Stimulated activated CD4-positive, alpha-beta T cell treated with anti-CD3 and anti-CD28 coated beads, Interleukin-12 subunit alpha, Interleukin-12 subunit beta, amount 100 ng/mL, for 4 hours (primary cell): Measurements from ENCODE around the gene RERE.

Experiments
- DNase-seq: peaks from one replicate; pipeline ENCODE4 v3.0.0-alpha.2; 2020

Gene RERE

GRCh38 chr1:8415526-8416278, 401.7 kb downstream of the RERE start:
- DNase-seq, result no peak

GRCh38 chr1:8412183-8412831, 405.1 kb downstream of the RERE start:
- DNase-seq, result no peak

DNA sequence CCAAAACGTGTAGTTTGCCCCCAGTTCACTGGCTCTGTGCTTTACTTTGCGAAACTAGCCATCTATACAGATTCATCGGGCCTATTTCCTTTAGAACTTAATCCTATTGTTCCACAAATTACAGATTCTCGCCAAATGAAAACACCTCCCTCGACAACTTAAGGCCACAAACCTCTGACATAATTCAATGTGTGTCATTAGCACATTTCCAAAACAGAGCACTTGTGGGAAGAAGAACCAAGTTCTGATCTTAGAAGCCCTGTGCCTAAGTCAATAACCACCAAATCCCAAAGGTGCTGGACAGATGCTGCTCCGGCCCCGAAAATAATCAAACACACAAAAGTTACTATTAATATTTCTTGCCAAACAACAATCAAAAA, 405.6 kb downstream of the RERE start:
- no peak for DNase-seq

GRCh38 chr1:8410791-8411190, 406.6 kb downstream of the RERE start:
- DNase-seq, result no peak

GRCh38 chr1:8409606-8410005, 407.8 kb downstream of the RERE start:
- DNase-seq, result no peak

GRCh38 chr1:8409106-8409505, 408.3 kb downstream of the RERE start:
- no peak for DNase-seq

GRCh38 chr1:8408151-8408839, 409.1 kb downstream of the RERE start:
- no peak for DNase-seq

GRCh38 chr1:8407652-8408051, 409.8 kb downstream of the RERE start:
- DNase-seq, result no peak

GRCh38 chr1:8406960-8407359, 410.5 kb downstream of the RERE start:
- DNase-seq, result no peak

DNA sequence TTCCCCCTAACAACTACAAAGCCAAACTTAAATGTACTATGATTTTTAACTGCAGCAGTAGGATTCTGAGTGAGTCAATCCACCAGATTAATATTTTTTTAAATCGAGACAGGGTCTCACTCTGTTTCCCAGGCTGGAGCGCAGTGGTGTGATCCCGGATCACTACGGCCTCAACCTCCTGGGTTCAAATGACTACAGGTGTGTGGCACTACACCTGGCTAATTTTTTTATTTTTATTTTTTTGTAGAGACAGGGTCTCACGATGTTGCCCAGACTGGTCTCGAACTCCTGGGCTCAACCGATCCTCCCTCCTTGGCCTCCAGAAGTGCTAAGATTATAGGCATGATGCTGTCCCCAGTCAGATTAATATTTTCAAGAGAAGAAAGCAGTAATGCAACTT, 411.4 kb downstream of the RERE start:
- DNase-seq, result no peak

GRCh38 chr1:8404460-8405370, 412.7 kb downstream of the RERE start:
- DNase-seq, result no peak

- DNase-seq, result no peak
Measured at GRCh38 chr1:8402109-8402710, 415.2 kb downstream of the RERE start.

DNA sequence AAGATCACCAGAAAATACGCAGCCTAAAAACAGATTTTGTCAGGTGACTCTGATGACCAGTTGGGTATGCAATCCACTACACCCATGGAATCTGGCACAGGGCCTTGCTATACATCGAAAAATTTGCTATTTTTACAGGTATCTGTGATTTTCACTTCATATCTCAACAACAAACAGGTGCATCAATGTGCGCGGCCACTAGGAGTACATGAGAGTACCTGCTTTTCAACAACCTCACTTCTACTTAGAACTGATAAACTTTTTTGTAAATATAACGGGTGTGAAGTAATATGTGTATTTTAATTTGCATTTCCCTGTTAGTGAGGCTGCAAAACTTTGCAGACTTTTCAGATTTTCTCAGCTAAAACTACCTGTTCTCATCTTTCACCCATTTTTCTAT, 418.8 kb downstream of the RERE start:
- no peak for DNase-seq

DNA sequence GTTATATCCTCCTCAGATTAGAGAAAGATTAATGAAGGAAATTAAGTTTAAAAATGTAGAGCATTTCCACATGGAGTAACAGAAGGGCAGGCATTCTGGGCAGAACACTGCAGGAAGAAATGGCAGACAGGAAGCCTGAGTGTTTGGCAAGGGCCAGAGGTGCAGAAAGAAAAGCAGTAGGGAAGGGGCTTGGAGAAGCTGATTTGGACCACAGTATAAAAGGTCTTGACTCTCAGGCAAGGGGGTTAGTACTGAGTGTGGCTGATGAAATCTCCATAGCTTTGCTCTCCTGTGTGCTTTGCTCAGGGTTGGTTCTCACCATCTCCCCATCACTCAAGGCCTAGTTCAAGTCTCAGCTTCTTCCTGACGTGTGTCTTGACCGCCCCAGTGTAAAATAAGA, 419.4 kb downstream of the RERE start:
- no peak for DNase-seq

DNA sequence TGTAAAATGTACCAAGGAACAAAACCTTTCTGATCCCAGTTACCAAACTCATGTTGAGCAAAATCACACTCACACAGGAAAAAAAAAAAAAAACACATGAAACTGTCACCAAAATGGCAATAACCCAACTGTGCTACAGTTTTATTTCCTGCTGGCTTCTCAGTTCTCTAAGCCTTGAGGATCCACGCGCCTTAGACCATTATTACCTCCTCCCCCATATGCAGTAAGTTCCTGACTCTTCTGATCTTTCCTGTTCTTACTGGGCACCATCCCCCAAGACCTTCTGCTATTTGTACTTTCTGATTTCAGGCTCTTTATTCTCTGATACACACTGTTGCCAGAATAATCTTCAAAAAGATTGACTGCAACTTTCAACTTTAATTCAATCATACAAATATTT, 419.9 kb downstream of the RERE start:
- no peak for DNase-seq

DNA sequence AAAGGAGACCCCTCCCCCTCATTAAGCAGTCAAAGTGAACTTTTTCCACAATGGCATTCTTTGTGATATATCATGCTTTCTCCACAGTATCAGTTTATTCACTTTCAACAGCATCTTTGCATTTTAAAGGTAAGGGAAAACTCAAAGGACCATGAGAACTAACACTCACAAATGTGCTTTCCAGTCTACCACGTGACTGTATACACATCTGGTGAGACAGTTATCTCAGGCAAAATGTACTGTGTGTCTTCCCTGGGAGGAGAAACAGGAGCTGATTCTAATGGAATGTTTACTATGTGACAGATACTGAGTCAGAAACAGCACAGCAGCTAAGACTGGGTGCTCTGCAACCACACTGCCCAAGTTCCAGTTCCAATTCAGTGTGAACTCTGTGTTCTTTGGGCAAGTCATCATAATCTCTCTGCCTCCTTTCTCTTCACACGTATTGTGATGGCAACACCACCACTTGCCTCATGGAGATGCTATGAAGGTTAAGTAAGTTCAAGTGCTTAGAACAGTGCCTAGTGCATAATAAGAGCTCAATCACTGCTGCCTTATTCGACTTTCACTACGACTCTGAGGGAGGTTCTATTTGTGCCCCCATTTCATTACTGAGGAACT, 420.5 kb downstream of the RERE start:
- no peak for DNase-seq

GRCh38 chr1:8396083-8396785, 421.2 kb downstream of the RERE start:
- no peak for DNase-seq

GRCh38 chr1:8395433-8395866, 422.0 kb downstream of the RERE start:
- no peak for DNase-seq

GRCh38 chr1:8394456-8395321, 422.8 kb downstream of the RERE start:
- peak; percentile 34 for DNase-seq

DNA sequence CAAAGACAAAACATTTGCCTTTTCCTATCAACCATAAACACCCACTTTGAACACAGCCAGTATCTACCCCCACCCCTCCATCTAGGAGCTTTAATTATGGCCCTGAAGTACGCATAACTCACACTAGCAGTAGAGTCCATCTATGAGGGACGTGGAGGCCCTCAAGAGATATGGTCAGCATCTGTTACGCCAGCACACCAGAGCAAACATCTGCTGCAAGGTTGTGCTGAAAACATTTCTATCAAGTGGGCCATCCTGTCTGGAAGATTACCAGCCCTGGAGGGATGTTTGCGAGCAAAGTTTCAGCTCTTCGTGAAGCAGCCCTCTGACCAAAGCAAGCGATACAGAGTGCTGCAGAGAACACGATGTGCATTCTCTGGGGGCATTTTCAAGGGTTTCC, 424.9 kb downstream of the RERE start:
- no peak for DNase-seq
